Keratinocyte (primary cell): ENCODE data around the gene SLC39A3. TPM values are rescaled to one million over a fixed set of nuclear protein-coding genes. Genes with fewer than 3 reads are reported as not detected.

Source experiments
- DNase-seq: peaks from one replicate; pipeline ENCODE4 v3.0.0-alpha.2; 2011; ENCODE audit warnings: low read depth, missing footprints, low spot score
- FAIRE-seq: peaks from 2 replicates; lab custom pipeline; 2011; peaks lifted over from hg19 to GRCh38; lab: Jason Lieb, UNC
- H2AFZ ChIP-seq: 2 replicates; pipeline ENCODE4 v1.6.0; 2012; ENCODE audit warnings: low read length, control low read depth, inconsistent platforms; ENCODE audit not compliant: control insufficient read depth
- H3K27ac ChIP-seq: 2 replicates; pipeline ENCODE4 v1.5.1; 2011; ENCODE audit warnings: low read length; ENCODE audit not compliant: control insufficient read depth, insufficient read depth
- H3K27me3 ChIP-seq: 3 replicates; pipeline ENCODE4 v1.6.0; 2011; ENCODE audit warnings: low read length; ENCODE audit not compliant: control insufficient read depth, insufficient read depth; ENCODE audit errors: extremely low read depth
- H3K36me3 ChIP-seq, 2 experiments: 2 replicates in 1 of 2; 3 replicates in 1 of 2; pipeline ENCODE4 v1.5.1; 2011; ENCODE audit warnings: low read length in 2 of 2, mild to moderate bottlenecking in 1 of 2; ENCODE audit not compliant: control insufficient read depth in 2 of 2, insufficient read depth in 2 of 2; ENCODE audit errors: extremely low read depth in 1 of 2
- H3K4me1 ChIP-seq: 3 replicates; pipeline ENCODE4 v1.5.1; 2011; ENCODE audit warnings: low read length; ENCODE audit not compliant: control insufficient read depth, insufficient read depth; ENCODE audit errors: extremely low read depth
- H3K4me2 ChIP-seq: 3 replicates; pipeline ENCODE4 v1.6.0; 2011; ENCODE audit warnings: low read depth, low read length; ENCODE audit not compliant: control insufficient read depth, insufficient read depth; ENCODE audit errors: extremely low read depth
- H3K4me3 ChIP-seq, 3 experiments: fragments of 200-600 bp in 1 of 3; sonication (generic) in 1 of 3; 2 replicates in 2 of 3; 3 replicates in 1 of 3; pipeline ENCODE4 v1.5.1; 2011 to 2016; ENCODE audit warnings: low read length in 3 of 3, mild to moderate bottlenecking in 3 of 3, control low read depth in 2 of 3, inconsistent platforms in 1 of 3, low read depth in 1 of 3, mixed read lengths in 1 of 3, mixed run types in 1 of 3, moderate library complexity in 1 of 3; ENCODE audit not compliant: control insufficient read depth in 2 of 3, insufficient read depth in 2 of 3; ENCODE audit errors: extremely low read depth in 1 of 3
- H3K79me2 ChIP-seq: 2 replicates; pipeline ENCODE4 v1.6.0; 2012; ENCODE audit warnings: low read length; ENCODE audit not compliant: control insufficient read depth, insufficient read depth
- H3K9ac ChIP-seq: 3 replicates; pipeline ENCODE4 v1.6.0; 2011; ENCODE audit warnings: low read length; ENCODE audit not compliant: control insufficient read depth, insufficient read depth; ENCODE audit errors: extremely low read depth
- H3K9me1 ChIP-seq: 3 replicates; pipeline ENCODE4 v1.6.0; 2011; ENCODE audit warnings: low read length; ENCODE audit not compliant: control insufficient read depth, insufficient read depth; ENCODE audit errors: extremely low read depth
- H3K9me3 ChIP-seq: 2 replicates; pipeline ENCODE4 v1.5.1; 2012; ENCODE audit warnings: low read depth, low read length; ENCODE audit not compliant: control insufficient read depth
- H4K20me1 ChIP-seq: 3 replicates; pipeline ENCODE4 v1.6.0; 2011; ENCODE audit warnings: low read length; ENCODE audit not compliant: control insufficient read depth, insufficient read depth; ENCODE audit errors: extremely low read depth
- CTCF ChIP-seq, 3 experiments: IDR thresholded peaks in 1 of 3; conservative IDR thresholded peaks in 1 of 3; optimal IDR thresholded peaks in 1 of 3; 2 replicates in 2 of 3; 3 replicates in 1 of 3; pipeline versions ENCODE3 to v1.5.1; 2011; ENCODE audit warnings: low read length in 3 of 3, mild to moderate bottlenecking in 3 of 3, moderate library complexity in 2 of 3, control low read depth in 1 of 3, inconsistent platforms in 1 of 3; ENCODE audit not compliant: insufficient read depth in 2 of 3; ENCODE audit errors: extremely low read depth in 1 of 3
- EZH2 ChIP-seq: IDR thresholded peaks from one replicate; pipeline ENCODE4 v1.6.1; 2012; ENCODE audit warnings: inconsistent platforms, mild to moderate bottlenecking, low read length, moderate library complexity
- dilution Hi-C: fragments of 300-500 bp; cut with MboI; formaldehyde crosslinking; loops from one replicate; pipeline ENCODE4 v1.7.0; 2020; ENCODE audit warnings: low sequenced_read_pairs; ENCODE audit not compliant: extremely low pct_ligation_motif_present
- polyA plus RNA-seq, 5 experiments: library from polyadenylated mRNA; depleted of rRNA in 3 of 5; stranded (reverse) in 3 of 5; stranded (forward) in 1 of 5; unstranded in 1 of 5; fragments of >200 nt; gene quantifications; 1 replicate in 1 of 5; 2 replicates in 3 of 5; 3 replicates in 1 of 5; pipeline versions ENCODE4 v1.2.1 to v1.2.3, GENCODE V29; 2011 to 2012; ENCODE audit warnings: missing spikeins in 2 of 5, low read depth in 1 of 5, low replicate concordance in 1 of 5

Gene SLC39A3
- polyA plus RNA-seq, 1 donor (not counting 4 experiments of a cell fraction or from before 2014, with no cell fraction given) = 26.2 TPM

- FAIRE-seq (no peak), DNase-seq (no peak)
- no peaks in the 10 kb centered on the region for H3K79me2 ChIP-seq
- no peaks in the 10 kb centered on the region for H3K9me1 ChIP-seq
- peaks cover 26% of the 10 kb centered on the region for H3K27me3 ChIP-seq
- H3K4me1 ChIP-seq = no peaks in the 10 kb centered on the region
- H4K20me1 ChIP-seq = no peaks in the 10 kb centered on the region
- no peak overlapping the region for H3K4me2 ChIP-seq
- peak; percentile 45 for TF ChIP-seq EZH2
- TF ChIP-seq CTCF (optimal IDR thresholded peaks at IDR 0.05 in 1 of 3, IDR thresholded peaks at IDR 0.05 in 1 of 3, conservative IDR thresholded peaks at IDR 0.05 in 1 of 3; ENCODE audit: extremely low read depth in 1 of 3, insufficient read depth in 2 of 3, low read length in 3 of 3) = no peak
- H3K9me3 ChIP-seq = no peaks in the 10 kb centered on the region
- H3K9ac ChIP-seq = no peak overlapping the region
- dilution Hi-C loops = no loop called here
- no peaks in the 10 kb centered on the region for H3K36me3 ChIP-seq
- no peak overlapping the region for H3K4me3 ChIP-seq
- no peak overlapping the region for H3K27ac ChIP-seq
- no peak overlapping the region for H2AFZ ChIP-seq
These were observed 38.3 kb downstream of the SLC39A3 start for GRCh38 chr19:2701361-2702169.

GRCh38 chr19:2700660-2701360 lies 39.0 kb downstream of the SLC39A3 start:
- dilution Hi-C loops = no loop called here
- Histone ChIP-seq H3K9me1 (no peaks in the 10 kb centered on the region), H3K27ac (no peak overlapping the region), H2AFZ (no peak overlapping the region), H3K9me3 (no peaks in the 10 kb centered on the region), H3K4me1 (no peaks in the 10 kb centered on the region), H3K4me3 (no peak overlapping the region), H3K36me3 (no peaks in the 10 kb centered on the region), H3K27me3 (peaks cover 26% of the 10 kb centered on the region), H3K79me2 (no peaks in the 10 kb centered on the region), H3K9ac (no peak overlapping the region), H3K4me2 (no peak overlapping the region), H4K20me1 (no peaks in the 10 kb centered on the region)
- TF ChIP-seq CTCF (optimal IDR thresholded peaks at IDR 0.05 in 1 of 3, IDR thresholded peaks at IDR 0.05 in 1 of 3, conservative IDR thresholded peaks at IDR 0.05 in 1 of 3; ENCODE audit: extremely low read depth in 1 of 3, insufficient read depth in 2 of 3, low read length in 3 of 3) (no peak), EZH2 (peak; percentile 74)
- DNase-seq = no peak
- no peak for FAIRE-seq
